ENCODE data around the gene ODR4.
"Not testable (repeated sequence)": the region's sequence is repeated elsewhere in the genome, so short reads cannot be mapped to it uniquely, and the experiment has no call there.

Gene ODR4

GRCh38 chr1:186456729-186457255 is 81.2 kb downstream of the ODR4 start:
- H3K4me3 Mint-ChIP-seq = no peak overlapping the region
- H3K36me3 Mint-ChIP-seq (ENCODE audit: low read depth) = no peaks in the 10 kb centered on the region
- H3K27me3 Mint-ChIP-seq (ENCODE audit: low read depth, poor library complexity) = peaks cover 2% of the 10 kb centered on the region
- H3K4me1 Mint-ChIP-seq = no peaks in the 10 kb centered on the region
- no peaks in the 10 kb centered on the region for H3K9me3 Mint-ChIP-seq
- no peak for TF ChIP-seq CTCF (IDR thresholded peaks at IDR 0.05)
- H3K27ac Mint-ChIP-seq = no peak overlapping the region
- DNase-seq = no peak

- not testable (repeated sequence) for H3K9me3 Mint-ChIP-seq; H3K27ac Mint-ChIP-seq; DNase-seq; H3K4me3 Mint-ChIP-seq; H3K27me3 Mint-ChIP-seq (ENCODE audit: low read depth, poor library complexity); H3K4me1 Mint-ChIP-seq; H3K36me3 Mint-ChIP-seq (ENCODE audit: low read depth)
Observed at GRCh38 chr1:186459161-186459560, 83.5 kb downstream of the ODR4 start.

- Mint-ChIP-seq H3K27ac (no peak within 1 kb of the TSS), H3K36me3 (ENCODE audit: low read depth) (no peaks in the 10 kb centered on the region), H3K9me3 (no peaks in the 10 kb centered on the region), H3K4me3 (no peak within 1 kb of the TSS), H3K27me3 (ENCODE audit: low read depth, poor library complexity) (no peaks in the 10 kb centered on the region), H3K4me1 (no peaks in the 10 kb centered on the region)
- DNase-seq = no peak
- TF ChIP-seq CTCF (IDR thresholded peaks at IDR 0.05) = no peak
Observed at GRCh38 chr1:186461014-186461413, 85.4 kb downstream of the ODR4 start, which contains the start of gene PDC. PDC (minus strand) TSS chr1:186461114; CDS start chr1:186449459, 11,655 bp downstream.

- no peaks in the 10 kb centered on the region for H3K36me3 Mint-ChIP-seq (ENCODE audit: low read depth)
- no peak overlapping the region for H3K27ac Mint-ChIP-seq
- H3K4me1 Mint-ChIP-seq = no peaks in the 10 kb centered on the region
- no peaks in the 10 kb centered on the region for H3K9me3 Mint-ChIP-seq
- no peak for DNase-seq
- no peaks in the 10 kb centered on the region for H3K27me3 Mint-ChIP-seq (ENCODE audit: low read depth, poor library complexity)
- no peak for TF ChIP-seq CTCF (IDR thresholded peaks at IDR 0.05)
- H3K4me3 Mint-ChIP-seq = no peak overlapping the region
Observed at GRCh38 chr1:186463511-186463910, 87.9 kb downstream of the ODR4 start.

GRCh38 chr1:186463926-186464325 is 88.3 kb downstream of the ODR4 start:
- no peaks in the 10 kb centered on the region for H3K4me1 Mint-ChIP-seq
- H3K27ac Mint-ChIP-seq = no peak overlapping the region
- H3K4me3 Mint-ChIP-seq = no peak overlapping the region
- TF ChIP-seq CTCF (IDR thresholded peaks at IDR 0.05) = no peak
- no peaks in the 10 kb centered on the region for H3K9me3 Mint-ChIP-seq
- no peak for DNase-seq
- H3K36me3 Mint-ChIP-seq (ENCODE audit: low read depth) = no peaks in the 10 kb centered on the region
- H3K27me3 Mint-ChIP-seq (ENCODE audit: low read depth, poor library complexity) = no peaks in the 10 kb centered on the region

GRCh38 chr1:186465491-186465890 is 89.9 kb downstream of the ODR4 start:
- H3K4me3 Mint-ChIP-seq; DNase-seq; H3K4me1 Mint-ChIP-seq; H3K9me3 Mint-ChIP-seq; H3K27me3 Mint-ChIP-seq (ENCODE audit: low read depth, poor library complexity); H3K36me3 Mint-ChIP-seq (ENCODE audit: low read depth): not testable (repeated sequence)
- peak overlapping the region; percentile 80 for H3K27ac Mint-ChIP-seq

GRCh38 chr1:186465946-186466345 is 90.3 kb downstream of the ODR4 start:
- H3K4me1 Mint-ChIP-seq = no peaks in the 10 kb centered on the region
- H3K27ac Mint-ChIP-seq = no peak overlapping the region
- DNase-seq = no peak
- no peaks in the 10 kb centered on the region for H3K9me3 Mint-ChIP-seq
- no peaks in the 10 kb centered on the region for H3K36me3 Mint-ChIP-seq (ENCODE audit: low read depth)
- no peak for TF ChIP-seq CTCF (IDR thresholded peaks at IDR 0.05)
- no peaks in the 10 kb centered on the region for H3K27me3 Mint-ChIP-seq (ENCODE audit: low read depth, poor library complexity)
- H3K4me3 Mint-ChIP-seq = no peak overlapping the region
